H1 (cell line): ENCODE results near the gene ITGB2. TPM values are rescaled to one million over a fixed set of nuclear protein-coding genes. Genes with fewer than 3 reads are reported as not detected.

Experiments
- ASH2L ChIP-seq: fragments of 200-600, 300-600 bp; sonication (generic); IDR thresholded peaks from one replicate; pipeline ENCODE4 v1.7.1; 2017; ENCODE audit warnings: low read length
- JUN ChIP-seq: IDR thresholded peaks from 2 replicates; pipeline ENCODE4 v1.6.1; 2011; ENCODE audit warnings: low read depth, mild to moderate bottlenecking, improper control_type of control experiment, low read length
- KDM4A ChIP-seq: IDR thresholded peaks from one replicate; pipeline ENCODE4 v1.7.1; 2012; ENCODE audit warnings: low read depth, mild to moderate bottlenecking, moderate library complexity, low read length, inconsistent platforms; ENCODE audit not compliant: severe bottlenecking
- KDM5A ChIP-seq: fragments of 200-600 bp; IDR thresholded peaks from 2 replicates; pipeline ENCODE4 v1.7.1; 2012; ENCODE audit warnings: mild to moderate bottlenecking, low read length, inconsistent platforms, mixed read lengths
- SIN3A ChIP-seq, 2 experiments: IDR thresholded peaks in 1 of 2; conservative IDR thresholded peaks in 1 of 2; 2 replicates each; pipeline ENCODE4 v1.6.1; 2011 to 2012; ENCODE audit warnings: low read length in 2 of 2, improper control_type of control experiment in 1 of 2, low read depth in 1 of 2, mild to moderate bottlenecking in 1 of 2
- SRF ChIP-seq: IDR thresholded peaks from 2 replicates; pipeline ENCODE4 v1.6.1; 2011; ENCODE audit warnings: mild to moderate bottlenecking, low read depth, low read length, moderate library complexity
- TAF7 ChIP-seq: optimal IDR thresholded peaks from 2 replicates; pipeline ENCODE3; 2011; ENCODE audit warnings: low read depth, mild to moderate bottlenecking, inconsistent platforms, low read length, moderate library complexity, borderline replicate concordance
- polyA plus RNA-seq, 7 experiments: library from polyadenylated mRNA; depleted of rRNA in 3 of 7; stranded (reverse) in 5 of 7; unstranded in 2 of 7; fragments of >200 nt in 5 of 7; fragments of 200-250 nt in 2 of 7; gene quantifications; 1 replicate in 5 of 7; 2 replicates in 1 of 7; 4 replicates in 1 of 7; pipeline versions ENCODE4 v1.2.1 to v1.2.3, GENCODE V29; 2011 to 2013; ENCODE audit warnings: missing spikeins in 2 of 7, mixed read lengths in 2 of 7
- total RNA-seq: library from RNA; stranded (reverse); fragmentation: NEBNext Ultra II Directional; extraction: Animal tissue kit (Norgen Biotek cat#: 25700); gene quantifications from 2 replicates; pipeline ENCODE4 v1.2.1, GENCODE V29; 2021
- TF ChIP-seq, protein P1 (sequence below): fragments of 300-600 bp; sonication (generic); IDR thresholded peaks from 2 replicates; pipeline ENCODE4 v1.7.1; 2012; ENCODE audit warnings: low read length, moderate library complexity, mild to moderate bottlenecking, inconsistent platforms; ENCODE audit not compliant: insufficient replicate concordance
- TF ChIP-seq, protein P2 (sequence below): IDR thresholded peaks from 2 replicates; pipeline ENCODE4 v1.6.1; 2012; ENCODE audit warnings: inconsistent platforms

The ITGB2 gene
- total and polyA plus RNA-seq, 2 of the 8 experiments (the other 6 are each of a cell fraction or from before 2014, with no cell fraction given), result 0.24 to 0.63 TPM

DNA sequence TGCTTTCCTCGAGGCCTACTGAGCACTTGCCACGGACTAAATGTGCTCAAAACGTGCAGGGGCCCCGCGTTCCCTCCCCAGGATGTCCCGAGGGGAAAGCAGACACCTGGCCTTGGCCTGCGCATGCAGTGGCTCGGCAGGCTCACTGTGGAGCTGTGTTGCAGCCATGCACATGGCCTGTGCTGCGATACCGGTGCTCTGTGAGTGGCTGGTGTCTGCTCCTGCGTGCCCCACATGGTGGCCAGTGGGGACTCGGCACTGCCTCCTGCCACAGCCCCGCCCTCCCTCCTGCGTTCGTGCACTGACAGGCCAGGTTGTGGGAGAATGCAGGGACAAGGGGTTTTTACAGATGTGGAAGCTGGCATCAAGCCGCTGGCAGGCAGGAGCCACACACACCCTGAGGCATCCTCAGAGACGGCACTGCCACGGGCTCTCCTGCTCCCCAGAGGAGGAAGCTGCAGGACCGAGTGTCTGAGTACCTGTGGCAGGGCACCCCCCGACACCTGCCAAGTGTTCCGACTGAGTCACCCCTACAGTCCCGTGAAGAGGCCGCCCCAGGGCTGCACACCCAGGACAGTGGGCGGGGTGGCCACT, 30.3 kb downstream of the ITGB2 start (continued):
- TF ChIP-seq, protein P1, sequence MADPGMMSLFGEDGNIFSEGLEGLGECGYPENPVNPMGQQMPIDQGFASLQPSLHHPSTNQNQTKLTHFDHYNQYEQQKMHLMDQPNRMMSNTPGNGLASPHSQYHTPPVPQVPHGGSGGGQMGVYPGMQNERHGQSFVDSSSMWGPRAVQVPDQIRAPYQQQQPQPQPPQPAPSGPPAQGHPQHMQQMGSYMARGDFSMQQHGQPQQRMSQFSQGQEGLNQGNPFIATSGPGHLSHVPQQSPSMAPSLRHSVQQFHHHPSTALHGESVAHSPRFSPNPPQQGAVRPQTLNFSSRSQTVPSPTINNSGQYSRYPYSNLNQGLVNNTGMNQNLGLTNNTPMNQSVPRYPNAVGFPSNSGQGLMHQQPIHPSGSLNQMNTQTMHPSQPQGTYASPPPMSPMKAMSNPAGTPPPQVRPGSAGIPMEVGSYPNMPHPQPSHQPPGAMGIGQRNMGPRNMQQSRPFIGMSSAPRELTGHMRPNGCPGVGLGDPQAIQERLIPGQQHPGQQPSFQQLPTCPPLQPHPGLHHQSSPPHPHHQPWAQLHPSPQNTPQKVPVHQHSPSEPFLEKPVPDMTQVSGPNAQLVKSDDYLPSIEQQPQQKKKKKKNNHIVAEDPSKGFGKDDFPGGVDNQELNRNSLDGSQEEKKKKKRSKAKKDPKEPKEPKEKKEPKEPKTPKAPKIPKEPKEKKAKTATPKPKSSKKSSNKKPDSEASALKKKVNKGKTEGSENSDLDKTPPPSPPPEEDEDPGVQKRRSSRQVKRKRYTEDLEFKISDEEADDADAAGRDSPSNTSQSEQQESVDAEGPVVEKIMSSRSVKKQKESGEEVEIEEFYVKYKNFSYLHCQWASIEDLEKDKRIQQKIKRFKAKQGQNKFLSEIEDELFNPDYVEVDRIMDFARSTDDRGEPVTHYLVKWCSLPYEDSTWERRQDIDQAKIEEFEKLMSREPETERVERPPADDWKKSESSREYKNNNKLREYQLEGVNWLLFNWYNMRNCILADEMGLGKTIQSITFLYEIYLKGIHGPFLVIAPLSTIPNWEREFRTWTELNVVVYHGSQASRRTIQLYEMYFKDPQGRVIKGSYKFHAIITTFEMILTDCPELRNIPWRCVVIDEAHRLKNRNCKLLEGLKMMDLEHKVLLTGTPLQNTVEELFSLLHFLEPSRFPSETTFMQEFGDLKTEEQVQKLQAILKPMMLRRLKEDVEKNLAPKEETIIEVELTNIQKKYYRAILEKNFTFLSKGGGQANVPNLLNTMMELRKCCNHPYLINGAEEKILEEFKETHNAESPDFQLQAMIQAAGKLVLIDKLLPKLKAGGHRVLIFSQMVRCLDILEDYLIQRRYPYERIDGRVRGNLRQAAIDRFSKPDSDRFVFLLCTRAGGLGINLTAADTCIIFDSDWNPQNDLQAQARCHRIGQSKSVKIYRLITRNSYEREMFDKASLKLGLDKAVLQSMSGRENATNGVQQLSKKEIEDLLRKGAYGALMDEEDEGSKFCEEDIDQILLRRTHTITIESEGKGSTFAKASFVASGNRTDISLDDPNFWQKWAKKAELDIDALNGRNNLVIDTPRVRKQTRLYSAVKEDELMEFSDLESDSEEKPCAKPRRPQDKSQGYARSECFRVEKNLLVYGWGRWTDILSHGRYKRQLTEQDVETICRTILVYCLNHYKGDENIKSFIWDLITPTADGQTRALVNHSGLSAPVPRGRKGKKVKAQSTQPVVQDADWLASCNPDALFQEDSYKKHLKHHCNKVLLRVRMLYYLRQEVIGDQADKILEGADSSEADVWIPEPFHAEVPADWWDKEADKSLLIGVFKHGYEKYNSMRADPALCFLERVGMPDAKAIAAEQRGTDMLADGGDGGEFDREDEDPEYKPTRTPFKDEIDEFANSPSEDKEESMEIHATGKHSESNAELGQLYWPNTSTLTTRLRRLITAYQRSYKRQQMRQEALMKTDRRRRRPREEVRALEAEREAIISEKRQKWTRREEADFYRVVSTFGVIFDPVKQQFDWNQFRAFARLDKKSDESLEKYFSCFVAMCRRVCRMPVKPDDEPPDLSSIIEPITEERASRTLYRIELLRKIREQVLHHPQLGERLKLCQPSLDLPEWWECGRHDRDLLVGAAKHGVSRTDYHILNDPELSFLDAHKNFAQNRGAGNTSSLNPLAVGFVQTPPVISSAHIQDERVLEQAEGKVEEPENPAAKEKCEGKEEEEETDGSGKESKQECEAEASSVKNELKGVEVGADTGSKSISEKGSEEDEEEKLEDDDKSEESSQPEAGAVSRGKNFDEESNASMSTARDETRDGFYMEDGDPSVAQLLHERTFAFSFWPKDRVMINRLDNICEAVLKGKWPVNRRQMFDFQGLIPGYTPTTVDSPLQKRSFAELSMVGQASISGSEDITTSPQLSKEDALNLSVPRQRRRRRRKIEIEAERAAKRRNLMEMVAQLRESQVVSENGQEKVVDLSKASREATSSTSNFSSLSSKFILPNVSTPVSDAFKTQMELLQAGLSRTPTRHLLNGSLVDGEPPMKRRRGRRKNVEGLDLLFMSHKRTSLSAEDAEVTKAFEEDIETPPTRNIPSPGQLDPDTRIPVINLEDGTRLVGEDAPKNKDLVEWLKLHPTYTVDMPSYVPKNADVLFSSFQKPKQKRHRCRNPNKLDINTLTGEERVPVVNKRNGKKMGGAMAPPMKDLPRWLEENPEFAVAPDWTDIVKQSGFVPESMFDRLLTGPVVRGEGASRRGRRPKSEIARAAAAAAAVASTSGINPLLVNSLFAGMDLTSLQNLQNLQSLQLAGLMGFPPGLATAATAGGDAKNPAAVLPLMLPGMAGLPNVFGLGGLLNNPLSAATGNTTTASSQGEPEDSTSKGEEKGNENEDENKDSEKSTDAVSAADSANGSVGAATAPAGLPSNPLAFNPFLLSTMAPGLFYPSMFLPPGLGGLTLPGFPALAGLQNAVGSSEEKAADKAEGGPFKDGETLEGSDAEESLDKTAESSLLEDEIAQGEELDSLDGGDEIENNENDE, result no peak
- TF ChIP-seq ASH2L (no peak), SRF (no peak), KDM4A (no peak), JUN (no peak), SIN3A (conservative IDR thresholded peaks at IDR 0.05 in 1 of 2, IDR thresholded peaks at IDR 0.05 in 1 of 2; ENCODE audit: low read depth in 1 of 2, low read length in 2 of 2) (no peak), KDM5A (no peak), TAF7 (no peak)
- TF ChIP-seq, protein P2, sequence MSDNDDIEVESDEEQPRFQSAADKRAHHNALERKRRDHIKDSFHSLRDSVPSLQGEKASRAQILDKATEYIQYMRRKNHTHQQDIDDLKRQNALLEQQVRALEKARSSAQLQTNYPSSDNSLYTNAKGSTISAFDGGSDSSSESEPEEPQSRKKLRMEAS, result no peak
